ENCODE results near the gene SLC4A1. TPM values are rescaled to one million over a fixed set of nuclear protein-coding genes. Genes with fewer than 3 reads are reported as not detected.

SLC4A1 gene
- total RNA-seq, 1 experiment from 2014 or later = 0.22 TPM

DNA sequence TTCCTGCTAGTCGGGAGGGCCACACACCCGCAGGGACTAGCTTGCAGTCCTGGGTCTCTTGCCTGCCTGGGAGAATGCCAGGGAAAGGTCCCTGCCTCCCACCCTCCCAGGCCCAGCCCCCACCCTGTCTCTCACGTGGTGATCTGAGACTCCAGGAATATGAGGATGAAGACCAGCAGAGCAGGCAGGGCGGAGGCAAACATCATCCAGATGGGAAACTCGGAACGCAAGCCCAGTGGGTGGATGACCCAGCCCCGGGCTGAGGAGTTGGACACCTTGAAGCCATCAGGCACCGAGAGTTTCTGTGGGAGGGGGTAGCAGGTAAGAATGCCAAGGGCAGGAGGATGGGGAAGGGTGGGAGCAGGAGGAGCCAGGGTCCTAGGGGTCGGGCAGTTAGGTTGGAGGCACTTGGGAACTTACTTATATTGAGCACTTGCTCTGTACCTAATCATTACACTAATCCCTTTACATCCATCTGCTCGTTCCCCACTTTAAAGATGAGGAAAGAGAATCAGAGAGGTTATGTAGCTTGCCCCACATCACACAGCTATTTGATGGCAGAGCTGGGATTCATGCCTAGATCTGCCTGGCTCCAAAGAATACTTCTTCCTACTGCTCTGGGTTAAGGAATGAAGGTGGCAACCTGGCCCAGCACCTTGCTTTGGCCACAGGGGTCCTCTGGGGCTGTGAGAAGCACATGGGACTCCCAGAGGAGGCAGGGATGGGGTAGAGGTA lies 13.4 kb downstream of the SLC4A1 start:
- no peak for DNase-seq (ENCODE audit: low read depth, low spot score)
- no peak overlapping the region for H3K4me2 ChIP-seq (ENCODE audit: low read length)
- TF ChIP-seq SIN3A (IDR thresholded peaks at IDR 0.05; ENCODE audit: low read depth) = no peak
- no peak for TF ChIP-seq EZH2phosphoT487 (IDR thresholded peaks at IDR 0.05; ENCODE audit: borderline replicate concordance)
- TF ChIP-seq POLR2AphosphoS5 (IDR thresholded peaks at IDR 0.05; ENCODE audit: low read depth, low read length) = no peak
- TF ChIP-seq ZNF274 (IDR thresholded peaks at IDR 0.05; ENCODE audit: low read depth, low read length) = no peak
- TF ChIP-seq CBX3 (IDR thresholded peaks at IDR 0.05; ENCODE audit: low read depth) = no peak
- TF ChIP-seq, protein P1, sequence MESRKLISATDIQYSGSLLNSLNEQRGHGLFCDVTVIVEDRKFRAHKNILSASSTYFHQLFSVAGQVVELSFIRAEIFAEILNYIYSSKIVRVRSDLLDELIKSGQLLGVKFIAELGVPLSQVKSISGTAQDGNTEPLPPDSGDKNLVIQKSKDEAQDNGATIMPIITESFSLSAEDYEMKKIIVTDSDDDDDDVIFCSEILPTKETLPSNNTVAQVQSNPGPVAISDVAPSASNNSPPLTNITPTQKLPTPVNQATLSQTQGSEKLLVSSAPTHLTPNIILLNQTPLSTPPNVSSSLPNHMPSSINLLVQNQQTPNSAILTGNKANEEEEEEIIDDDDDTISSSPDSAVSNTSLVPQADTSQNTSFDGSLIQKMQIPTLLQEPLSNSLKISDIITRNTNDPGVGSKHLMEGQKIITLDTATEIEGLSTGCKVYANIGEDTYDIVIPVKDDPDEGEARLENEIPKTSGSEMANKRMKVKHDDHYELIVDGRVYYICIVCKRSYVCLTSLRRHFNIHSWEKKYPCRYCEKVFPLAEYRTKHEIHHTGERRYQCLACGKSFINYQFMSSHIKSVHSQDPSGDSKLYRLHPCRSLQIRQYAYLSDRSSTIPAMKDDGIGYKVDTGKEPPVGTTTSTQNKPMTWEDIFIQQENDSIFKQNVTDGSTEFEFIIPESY (IDR thresholded peaks at IDR 0.05; ENCODE audit: extremely low read depth, insufficient replicate concordance, low read length) = no peak
- TF ChIP-seq YY1 (IDR thresholded peaks at IDR 0.05; ENCODE audit: extremely low read depth, insufficient replicate concordance, low read depth, low read length) = no peak
- TF ChIP-seq, protein P2, sequence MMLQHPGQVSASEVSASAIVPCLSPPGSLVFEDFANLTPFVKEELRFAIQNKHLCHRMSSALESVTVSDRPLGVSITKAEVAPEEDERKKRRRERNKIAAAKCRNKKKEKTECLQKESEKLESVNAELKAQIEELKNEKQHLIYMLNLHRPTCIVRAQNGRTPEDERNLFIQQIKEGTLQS (IDR thresholded peaks at IDR 0.05) = no peak
- TF ChIP-seq POLR2A (IDR thresholded peaks at IDR 0.05; ENCODE audit: borderline replicate concordance, extremely low read depth, insufficient read depth, insufficient read length) = no peak
- TF ChIP-seq EGR1 (IDR thresholded peaks at IDR 0.05; ENCODE audit: low read depth) = no peak
- no peak for TF ChIP-seq ZFX (IDR thresholded peaks at IDR 0.05)
- TF ChIP-seq JUND (IDR thresholded peaks at IDR 0.05) = no peak
- no peak for TF ChIP-seq RAD21 (IDR thresholded peaks at IDR 0.05; ENCODE audit: low read depth)
- H3K9ac ChIP-seq (ENCODE audit: low read length) = no peak overlapping the region
- H4K20me1 ChIP-seq (ENCODE audit: insufficient read depth) = no peaks in the 10 kb centered on the region
- no peak overlapping the region for H3K27ac ChIP-seq (ENCODE audit: low read depth, low read length)
- H3K79me2 ChIP-seq (ENCODE audit: insufficient read depth, low read length) = no peaks in the 10 kb centered on the region
- RAD21 ChIA-PET (ENCODE audit: low non-redundant PET in 1 of 2, low total read pairs in 2 of 2, uncharacterized antibody in 2 of 2, unreplicated experiment in 2 of 2) = no interaction called here
- H3K9me2 ChIP-seq (ENCODE audit: insufficient read depth) = no peaks in the 10 kb centered on the region
- POLR2A ChIA-PET = no interaction called here
- CTCF ChIA-PET = no interaction called here
- ATAC-seq = no peak
- intact Hi-C loops (cut with micrococcal nuclease) = no loop called here
- BruUV-seq (replicated peaks) = no TSS peak
- no peaks in the 10 kb centered on the region for H3K36me3 ChIP-seq (ENCODE audit: control insufficient read depth in 1 of 2, insufficient read depth in 2 of 2, low read length in 2 of 2)
- no peaks in the 10 kb centered on the region for H3K9me3 ChIP-seq (ENCODE audit: control insufficient read depth in 1 of 2, insufficient read depth in 1 of 2, low read depth in 1 of 2, low read length in 2 of 2)
- H3K27me3 ChIP-seq (ENCODE audit: insufficient read depth, low read length) = peaks cover 4% of the 10 kb centered on the region
- H2AFZ ChIP-seq (ENCODE audit: low read depth, low read length, poor library complexity, severe bottlenecking) = no peak overlapping the region
- H3K4me1 ChIP-seq (ENCODE audit: control insufficient read depth in 1 of 2, insufficient read depth in 2 of 2, low read length in 2 of 2) = no peaks in the 10 kb centered on the region
- no peak overlapping the region for H3K4me3 ChIP-seq (replicated peaks in 1 of 2; ENCODE audit: low read depth in 1 of 2, low read length in 2 of 2)
